NCI-H2081 treated with DMSO at 0.1 percent for 48 hours (cell line): Measurements from ENCODE around the gene RPL38.

ENCODE experiments used
- DNase-seq: peaks from one replicate; lab custom pipeline; 2025; lab: John Stamatoyannopoulos, UW

RPL38 gene

GRCh38 chr17:74250324-74250995 is 47.0 kb downstream of the RPL38 start:
- DNase-seq, result no peak

DNA sequence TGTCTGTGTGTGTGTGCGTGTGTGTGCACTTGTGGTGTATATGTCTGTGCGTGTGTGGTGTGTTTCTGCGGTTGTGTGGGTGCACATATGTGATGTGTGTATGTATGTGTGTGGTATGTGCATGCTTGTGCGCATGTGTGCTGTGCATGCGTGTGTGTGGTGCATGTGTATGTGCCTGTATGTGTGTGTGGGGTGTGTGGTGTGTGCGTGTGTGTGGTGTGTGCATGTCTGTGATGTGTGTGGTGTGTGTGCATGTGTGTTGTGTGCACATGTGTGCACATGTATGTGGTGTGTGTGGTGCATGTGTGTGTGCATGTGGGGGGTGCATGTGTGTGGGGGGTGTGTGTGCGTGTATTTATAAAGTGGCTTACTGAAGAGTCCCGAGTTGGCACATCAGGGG is 47.6 kb downstream of the RPL38 start:
- DNase-seq, result no peak

GRCh38 chr17:74251569-74251968 is 48.1 kb downstream of the RPL38 start:
- no peak for DNase-seq

DNA sequence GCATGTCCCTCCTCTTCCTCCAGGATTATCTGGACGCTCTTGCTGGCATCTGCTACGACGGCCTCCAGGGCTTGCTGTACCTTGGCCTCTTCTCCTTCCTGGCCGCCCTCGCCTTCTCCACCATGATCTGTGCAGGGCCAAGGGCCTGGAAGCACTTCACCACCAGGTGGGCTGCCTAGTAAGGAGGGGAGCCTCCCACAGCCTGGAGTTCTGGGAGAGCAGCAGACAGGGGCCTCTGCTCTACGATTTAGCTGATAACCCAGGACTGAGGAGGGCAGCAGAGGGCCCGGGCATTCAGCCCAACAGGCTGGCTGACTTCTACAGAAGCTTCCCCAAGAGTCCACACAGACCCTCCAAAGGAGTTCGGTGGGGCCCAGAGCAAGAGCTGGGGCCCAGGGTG is 48.7 kb downstream of the RPL38 start:
- DNase-seq, result no peak

- no peak for DNase-seq
These were observed 49.6 kb downstream of the RPL38 start for GRCh38 chr17:74253036-74253435.

DNA sequence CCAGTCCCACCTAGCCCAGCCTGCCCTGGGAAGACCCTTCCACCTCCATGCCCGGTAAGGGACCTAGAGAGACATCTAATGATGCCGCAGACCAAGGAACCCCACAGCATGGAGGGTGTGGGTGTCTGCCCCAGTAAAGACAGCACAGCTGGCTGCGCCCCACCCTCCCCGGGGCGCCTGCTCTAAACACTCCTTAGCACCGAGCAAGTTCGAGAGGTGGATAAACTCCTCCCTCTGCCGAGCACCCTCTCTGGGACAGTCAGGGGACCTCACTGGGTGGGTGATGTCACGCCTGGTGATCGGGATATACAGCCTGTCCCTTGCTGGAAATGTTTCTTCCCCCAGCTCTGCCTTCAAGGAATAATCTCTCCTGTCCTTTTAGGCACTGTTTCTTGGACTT is 53.8 kb downstream of the RPL38 start:
- DNase-seq, result no peak

DNA sequence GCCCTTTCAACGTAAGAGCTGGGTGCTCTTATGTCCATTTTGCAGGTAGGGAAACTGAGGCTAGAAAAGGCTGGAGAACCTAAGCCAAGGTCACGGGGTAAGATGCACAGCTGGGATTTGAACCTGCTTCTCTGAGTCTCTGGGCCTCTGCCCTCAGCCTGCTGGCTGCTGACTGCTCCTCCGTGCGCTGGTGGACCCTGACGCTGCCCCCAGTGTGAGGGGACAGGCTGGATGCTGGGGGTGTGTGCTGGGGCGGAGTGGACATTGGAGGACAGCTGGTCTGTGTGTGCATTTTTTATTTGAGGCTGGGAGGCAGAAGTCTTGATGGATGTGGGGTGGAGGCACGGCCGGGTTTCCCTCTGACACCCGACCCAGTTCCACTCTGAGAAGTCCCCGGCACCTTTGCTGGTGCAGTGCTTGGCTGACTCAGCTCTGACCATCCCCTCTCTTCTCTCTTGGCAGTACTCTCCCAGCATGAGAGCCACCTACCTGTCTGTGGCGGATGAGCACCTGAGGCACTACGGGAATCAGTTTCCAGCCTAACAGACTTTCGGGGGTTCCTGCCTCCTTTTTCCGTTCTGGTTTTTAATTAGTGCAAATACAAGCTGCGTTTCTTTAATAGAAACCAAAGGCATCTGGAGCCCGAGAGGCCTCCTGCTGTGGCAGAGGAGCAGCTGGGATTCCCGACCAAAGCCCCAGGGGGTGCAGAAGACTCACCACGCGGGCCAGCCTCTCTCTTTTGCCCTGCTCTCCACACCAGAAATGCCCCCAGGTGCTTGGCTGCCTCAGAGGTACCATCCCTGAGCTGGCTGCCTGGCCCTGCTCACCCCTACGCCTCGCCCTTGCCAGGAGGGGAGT is 56.4 kb downstream of the RPL38 start:
- no peak for DNase-seq
